Keratinocyte (primary cell): ENCODE measurements around the gene CIZ1. TPM values are rescaled to one million over a fixed set of nuclear protein-coding genes. Genes with fewer than 3 reads are reported as not detected.

ENCODE experiments used
- DNase-seq: peaks from one replicate; pipeline ENCODE4 v3.0.0-alpha.2; 2011; ENCODE audit warnings: low read depth, missing footprints, low spot score
- FAIRE-seq: peaks from 2 replicates; lab custom pipeline; 2011; peaks lifted over from hg19 to GRCh38; lab: Jason Lieb, UNC
- H2AFZ ChIP-seq: 2 replicates; pipeline ENCODE4 v1.6.0; 2012; ENCODE audit warnings: low read length, control low read depth, inconsistent platforms; ENCODE audit not compliant: control insufficient read depth
- H3K27ac ChIP-seq: 2 replicates; pipeline ENCODE4 v1.5.1; 2011; ENCODE audit warnings: low read length; ENCODE audit not compliant: control insufficient read depth, insufficient read depth
- H3K27me3 ChIP-seq: 3 replicates; pipeline ENCODE4 v1.6.0; 2011; ENCODE audit warnings: low read length; ENCODE audit not compliant: control insufficient read depth, insufficient read depth; ENCODE audit errors: extremely low read depth
- H3K36me3 ChIP-seq, 2 experiments: 2 replicates in 1 of 2; 3 replicates in 1 of 2; pipeline ENCODE4 v1.5.1; 2011; ENCODE audit warnings: low read length in 2 of 2, mild to moderate bottlenecking in 1 of 2; ENCODE audit not compliant: control insufficient read depth in 2 of 2, insufficient read depth in 2 of 2; ENCODE audit errors: extremely low read depth in 1 of 2
- H3K4me1 ChIP-seq: 3 replicates; pipeline ENCODE4 v1.5.1; 2011; ENCODE audit warnings: low read length; ENCODE audit not compliant: control insufficient read depth, insufficient read depth; ENCODE audit errors: extremely low read depth
- H3K4me2 ChIP-seq: 3 replicates; pipeline ENCODE4 v1.6.0; 2011; ENCODE audit warnings: low read depth, low read length; ENCODE audit not compliant: control insufficient read depth, insufficient read depth; ENCODE audit errors: extremely low read depth
- H3K4me3 ChIP-seq, 3 experiments: fragments of 200-600 bp in 1 of 3; sonication (generic) in 1 of 3; 2 replicates in 2 of 3; 3 replicates in 1 of 3; pipeline ENCODE4 v1.5.1; 2011 to 2016; ENCODE audit warnings: low read length in 3 of 3, mild to moderate bottlenecking in 3 of 3, control low read depth in 2 of 3, inconsistent platforms in 1 of 3, low read depth in 1 of 3, mixed read lengths in 1 of 3, mixed run types in 1 of 3, moderate library complexity in 1 of 3; ENCODE audit not compliant: control insufficient read depth in 2 of 3, insufficient read depth in 2 of 3; ENCODE audit errors: extremely low read depth in 1 of 3
- H3K79me2 ChIP-seq: 2 replicates; pipeline ENCODE4 v1.6.0; 2012; ENCODE audit warnings: low read length; ENCODE audit not compliant: control insufficient read depth, insufficient read depth
- H3K9ac ChIP-seq: 3 replicates; pipeline ENCODE4 v1.6.0; 2011; ENCODE audit warnings: low read length; ENCODE audit not compliant: control insufficient read depth, insufficient read depth; ENCODE audit errors: extremely low read depth
- H3K9me1 ChIP-seq: 3 replicates; pipeline ENCODE4 v1.6.0; 2011; ENCODE audit warnings: low read length; ENCODE audit not compliant: control insufficient read depth, insufficient read depth; ENCODE audit errors: extremely low read depth
- H3K9me3 ChIP-seq: 2 replicates; pipeline ENCODE4 v1.5.1; 2012; ENCODE audit warnings: low read depth, low read length; ENCODE audit not compliant: control insufficient read depth
- H4K20me1 ChIP-seq: 3 replicates; pipeline ENCODE4 v1.6.0; 2011; ENCODE audit warnings: low read length; ENCODE audit not compliant: control insufficient read depth, insufficient read depth; ENCODE audit errors: extremely low read depth
- CTCF ChIP-seq, 3 experiments: IDR thresholded peaks in 1 of 3; conservative IDR thresholded peaks in 1 of 3; optimal IDR thresholded peaks in 1 of 3; 2 replicates in 2 of 3; 3 replicates in 1 of 3; pipeline versions ENCODE3 to v1.5.1; 2011; ENCODE audit warnings: low read length in 3 of 3, mild to moderate bottlenecking in 3 of 3, moderate library complexity in 2 of 3, control low read depth in 1 of 3, inconsistent platforms in 1 of 3; ENCODE audit not compliant: insufficient read depth in 2 of 3; ENCODE audit errors: extremely low read depth in 1 of 3
- EZH2 ChIP-seq: IDR thresholded peaks from one replicate; pipeline ENCODE4 v1.6.1; 2012; ENCODE audit warnings: inconsistent platforms, mild to moderate bottlenecking, low read length, moderate library complexity
- dilution Hi-C: fragments of 300-500 bp; cut with MboI; formaldehyde crosslinking; loops from one replicate; pipeline ENCODE4 v1.7.0; 2020; ENCODE audit warnings: low sequenced_read_pairs; ENCODE audit not compliant: extremely low pct_ligation_motif_present
- polyA plus RNA-seq, 5 experiments: library from polyadenylated mRNA; depleted of rRNA in 3 of 5; stranded (reverse) in 3 of 5; stranded (forward) in 1 of 5; unstranded in 1 of 5; fragments of >200 nt; gene quantifications; 1 replicate in 1 of 5; 2 replicates in 3 of 5; 3 replicates in 1 of 5; pipeline versions ENCODE4 v1.2.1 to v1.2.3, GENCODE V29; 2011 to 2012; ENCODE audit warnings: missing spikeins in 2 of 5, low read depth in 1 of 5, low replicate concordance in 1 of 5

The CIZ1 gene
- polyA plus RNA-seq, 1 donor (not counting 4 experiments of a cell fraction or from before 2014, with no cell fraction given): 23.5 TPM

- H3K9me1 ChIP-seq: no peaks in the 10 kb centered on the region
- H3K4me3 ChIP-seq: peak overlapping the region; percentile 80 to 93 (median 93)
- DNase-seq (no peak), FAIRE-seq (no peak)
- H3K4me2 ChIP-seq: peak overlapping the region; percentile 91
- H3K4me1 ChIP-seq: peaks cover 11% of the 10 kb centered on the region
- H3K9ac ChIP-seq: peak overlapping the region; percentile 92
- dilution Hi-C loops: no loop called here
- TF ChIP-seq EZH2 (no peak), CTCF (optimal IDR thresholded peaks at IDR 0.05 in 1 of 3, IDR thresholded peaks at IDR 0.05 in 1 of 3, conservative IDR thresholded peaks at IDR 0.05 in 1 of 3; ENCODE audit: extremely low read depth in 1 of 3, insufficient read depth in 2 of 3, low read length in 3 of 3) (no peak)
- H2AFZ ChIP-seq: peak overlapping the region; percentile 89
- H3K79me2 ChIP-seq: peaks cover 26% of the 10 kb centered on the region
- no peaks in the 10 kb centered on the region for H3K9me3 ChIP-seq
- H3K36me3 ChIP-seq: peaks cover 9 to 12% of the 10 kb centered on the region in 2 experiments
- peaks cover 3% of the 10 kb centered on the region for H4K20me1 ChIP-seq
- no peaks in the 10 kb centered on the region for H3K27me3 ChIP-seq
- peak overlapping the region; percentile 94 for H3K27ac ChIP-seq
These were observed 63.2 kb downstream of the CIZ1 start for GRCh38 chr9:128127990-128128835.

DNA sequence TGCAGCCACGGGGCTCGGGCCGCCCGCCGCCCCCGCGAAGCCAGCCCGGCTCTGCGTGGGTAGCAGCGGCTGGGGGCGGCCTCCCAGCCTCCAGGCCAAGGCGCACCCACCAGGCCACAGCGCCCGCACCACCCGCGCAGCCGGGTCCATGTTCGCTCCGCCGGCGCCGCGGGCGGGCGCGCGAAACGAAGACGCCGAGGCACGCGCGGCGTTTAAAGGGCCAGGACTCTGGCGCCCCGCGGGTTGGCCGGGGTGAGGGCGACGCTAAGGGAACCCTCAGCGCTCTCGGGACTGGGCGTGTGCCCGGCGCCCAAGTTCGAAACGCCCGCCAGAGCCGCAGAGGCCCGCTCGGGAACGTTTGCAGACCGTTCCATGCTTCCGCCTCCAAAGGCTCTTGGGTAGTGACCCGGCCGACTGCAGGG is 63.8 kb downstream of the CIZ1 start, which contains the start of gene PTGES2:
TSS of gene PTGES2 (minus strand) at position 162 of the 422 bp plus-strand sequence. CDS start at position 150, 12 bp downstream.
- FAIRE-seq (no peak), DNase-seq (no peak)
- H3K27me3 ChIP-seq: no peaks in the 10 kb centered on the region
- peak within 1 kb of the TSS; percentile 80 to 93 (median 93) for H3K4me3 ChIP-seq
- H3K79me2 ChIP-seq: peaks cover 26% of the 10 kb centered on the region
- peak within 1 kb of the TSS; percentile 94 for H3K27ac ChIP-seq
- H3K36me3 ChIP-seq: peaks cover 14% of the 10 kb centered on the region in 2 experiments
- H3K4me1 ChIP-seq: peaks cover 11% of the 10 kb centered on the region
- H2AFZ ChIP-seq: peak within 1 kb of the TSS; percentile 89
- H3K4me2 ChIP-seq: peak within 1 kb of the TSS; percentile 91
- peaks cover 3% of the 10 kb centered on the region for H4K20me1 ChIP-seq
- H3K9me1 ChIP-seq: no peaks in the 10 kb centered on the region
- TF ChIP-seq EZH2 (no peak), CTCF (optimal IDR thresholded peaks at IDR 0.05 in 1 of 3, IDR thresholded peaks at IDR 0.05 in 1 of 3, conservative IDR thresholded peaks at IDR 0.05 in 1 of 3; ENCODE audit: extremely low read depth in 1 of 3, insufficient read depth in 2 of 3, low read length in 3 of 3) (no peak)
- no peaks in the 10 kb centered on the region for H3K9me3 ChIP-seq
- peak within 1 kb of the TSS; percentile 92 for H3K9ac ChIP-seq
- dilution Hi-C loops: no loop called here
